Central memory CD8-positive, alpha-beta T cell (primary cell): ENCODE data around the gene RAD51B.
"Not testable (repeated sequence)": the region's sequence is repeated elsewhere in the genome, so short reads cannot be mapped to it uniquely, and the experiment has no call there.

Source experiments
- ATAC-seq: fragments of 150-1000 bp; cut with Tn5 transposase; replicated peaks from 2 replicates; pipeline ENCODE4 v1.10.0; 2022; ENCODE audit warnings: mild to moderate bottlenecking, moderate FRiP score, moderate number of reproducible peaks; ENCODE audit not compliant: poor library complexity, severe bottlenecking; ENCODE audit errors: extremely low read depth
- DNase-seq, 2 donors: peaks; one replicate each; pipeline ENCODE4 v3.0.0; 2021; ENCODE audit warnings: low spot score in 2 of 2
- H3K27ac Mint-ChIP-seq: one replicate; pipeline ENCODE4 v1.8.0; 2022; ENCODE audit warnings: low read depth, mild to moderate bottlenecking, moderate library complexity, mixed read lengths
- H3K27me3 Mint-ChIP-seq: one replicate; pipeline ENCODE4 v1.8.0; 2022; ENCODE audit warnings: mixed read lengths
- H3K36me3 Mint-ChIP-seq: one replicate; pipeline ENCODE4 v1.8.0; 2022; ENCODE audit warnings: mild to moderate bottlenecking, moderate library complexity, mixed read lengths; ENCODE audit not compliant: insufficient read depth
- H3K4me1 Mint-ChIP-seq: one replicate; pipeline ENCODE4 v1.8.0; 2022; ENCODE audit warnings: mixed read lengths
- H3K4me3 Mint-ChIP-seq: one replicate; pipeline ENCODE4 v1.8.0; 2022; ENCODE audit warnings: mild to moderate bottlenecking, moderate library complexity, mixed read lengths
- H3K9me3 Mint-ChIP-seq: one replicate; pipeline ENCODE4 v1.8.0; 2022; ENCODE audit warnings: mixed read lengths

The RAD51B gene

GRCh38 chr14:67988210-67988609, 168.6 kb downstream of the RAD51B start:
- not testable (repeated sequence) for H3K27me3 Mint-ChIP-seq, H3K4me3 Mint-ChIP-seq, H3K27ac Mint-ChIP-seq, H3K36me3 Mint-ChIP-seq, ATAC-seq, DNase-seq, H3K4me1 Mint-ChIP-seq, H3K9me3 Mint-ChIP-seq

GRCh38 chr14:67990576-67990975, 171.0 kb downstream of the RAD51B start:
- no peak overlapping the region for H3K27ac Mint-ChIP-seq
- DNase-seq (no peak), ATAC-seq (no peak)
- no peaks in the 10 kb centered on the region for H3K27me3 Mint-ChIP-seq
- H3K9me3 Mint-ChIP-seq = no peaks in the 10 kb centered on the region
- H3K36me3 Mint-ChIP-seq = peaks cover 2% of the 10 kb centered on the region
- H3K4me1 Mint-ChIP-seq = no peaks in the 10 kb centered on the region
- no peak overlapping the region for H3K4me3 Mint-ChIP-seq

GRCh38 chr14:67994531-67994930, 175.0 kb downstream of the RAD51B start:
- H3K4me1 Mint-ChIP-seq = no peaks in the 10 kb centered on the region
- no peak overlapping the region for H3K27ac Mint-ChIP-seq
- H3K36me3 Mint-ChIP-seq = no peaks in the 10 kb centered on the region
- no peaks in the 10 kb centered on the region for H3K9me3 Mint-ChIP-seq
- H3K27me3 Mint-ChIP-seq = no peaks in the 10 kb centered on the region
- ATAC-seq = no peak
- H3K4me3 Mint-ChIP-seq = no peak overlapping the region
- no peak for DNase-seq

- no peak overlapping the region for H3K27ac Mint-ChIP-seq
- H3K9me3 Mint-ChIP-seq = no peaks in the 10 kb centered on the region
- no peaks in the 10 kb centered on the region for H3K27me3 Mint-ChIP-seq
- no peaks in the 10 kb centered on the region for H3K36me3 Mint-ChIP-seq
- DNase-seq (no peak), ATAC-seq (no peak)
- H3K4me1 Mint-ChIP-seq = no peaks in the 10 kb centered on the region
- H3K4me3 Mint-ChIP-seq = no peak overlapping the region
Measured at GRCh38 chr14:67996235-67996634, 176.7 kb downstream of the RAD51B start.

- H3K36me3 Mint-ChIP-seq = no peaks in the 10 kb centered on the region
- no peak for DNase-seq
- no peak overlapping the region for H3K27ac Mint-ChIP-seq
- no peak overlapping the region for H3K4me3 Mint-ChIP-seq
- H3K9me3 Mint-ChIP-seq = no peaks in the 10 kb centered on the region
- no peaks in the 10 kb centered on the region for H3K27me3 Mint-ChIP-seq
- no peak for ATAC-seq
- no peaks in the 10 kb centered on the region for H3K4me1 Mint-ChIP-seq
Measured at GRCh38 chr14:67998834-67999233, 179.3 kb downstream of the RAD51B start.

- no peak for DNase-seq
- ATAC-seq = no peak
- Mint-ChIP-seq H3K9me3 (no peaks in the 10 kb centered on the region), H3K27ac (no peak overlapping the region), H3K4me3 (no peak overlapping the region), H3K27me3 (no peaks in the 10 kb centered on the region), H3K4me1 (no peaks in the 10 kb centered on the region), H3K36me3 (no peaks in the 10 kb centered on the region)
Measured at GRCh38 chr14:67999290-67999689, 179.7 kb downstream of the RAD51B start.

GRCh38 chr14:67999705-68000384, 180.3 kb downstream of the RAD51B start:
- Mint-ChIP-seq H3K4me1 (no peaks in the 10 kb centered on the region), H3K9me3 (no peaks in the 10 kb centered on the region), H3K36me3 (no peaks in the 10 kb centered on the region), H3K4me3 (no peak overlapping the region), H3K27me3 (no peaks in the 10 kb centered on the region), H3K27ac (no peak overlapping the region)
- ATAC-seq (no peak), DNase-seq (no peak)

GRCh38 chr14:68000511-68000910, 180.9 kb downstream of the RAD51B start:
- Mint-ChIP-seq H3K4me1 (no peaks in the 10 kb centered on the region), H3K27ac (no peak overlapping the region), H3K36me3 (no peaks in the 10 kb centered on the region), H3K4me3 (no peak overlapping the region), H3K27me3 (no peaks in the 10 kb centered on the region), H3K9me3 (no peaks in the 10 kb centered on the region)
- no peak for DNase-seq
- ATAC-seq = no peak

GRCh38 chr14:68008491-68008890, 188.9 kb downstream of the RAD51B start:
- no peak for DNase-seq
- ATAC-seq = no peak
- no peak overlapping the region for H3K27ac Mint-ChIP-seq
- H3K36me3 Mint-ChIP-seq = peaks cover 1% of the 10 kb centered on the region
- H3K9me3 Mint-ChIP-seq = no peaks in the 10 kb centered on the region
- no peaks in the 10 kb centered on the region for H3K27me3 Mint-ChIP-seq
- H3K4me3 Mint-ChIP-seq = no peak overlapping the region
- H3K4me1 Mint-ChIP-seq = no peaks in the 10 kb centered on the region

- no peaks in the 10 kb centered on the region for H3K27me3 Mint-ChIP-seq
- H3K4me1 Mint-ChIP-seq = no peaks in the 10 kb centered on the region
- H3K36me3 Mint-ChIP-seq = peaks cover 1% of the 10 kb centered on the region
- DNase-seq = no peak
- no peak overlapping the region for H3K27ac Mint-ChIP-seq
- no peak overlapping the region for H3K4me3 Mint-ChIP-seq
- no peak for ATAC-seq
- no peaks in the 10 kb centered on the region for H3K9me3 Mint-ChIP-seq
Measured at GRCh38 chr14:68011406-68012028, 191.9 kb downstream of the RAD51B start.

- H3K27ac Mint-ChIP-seq = no peak overlapping the region
- no peak for ATAC-seq
- H3K27me3 Mint-ChIP-seq = no peaks in the 10 kb centered on the region
- DNase-seq = no peak
- peaks cover 1% of the 10 kb centered on the region for H3K36me3 Mint-ChIP-seq
- no peaks in the 10 kb centered on the region for H3K4me1 Mint-ChIP-seq
- H3K9me3 Mint-ChIP-seq = no peaks in the 10 kb centered on the region
- no peak overlapping the region for H3K4me3 Mint-ChIP-seq
Measured at GRCh38 chr14:68012871-68013270, 193.3 kb downstream of the RAD51B start.

GRCh38 chr14:68013326-68013725, 193.7 kb downstream of the RAD51B start:
- ATAC-seq (no peak), DNase-seq (no peak)
- H3K36me3 Mint-ChIP-seq = peaks cover 1% of the 10 kb centered on the region
- H3K9me3 Mint-ChIP-seq = no peaks in the 10 kb centered on the region
- H3K4me3 Mint-ChIP-seq = no peak overlapping the region
- no peak overlapping the region for H3K27ac Mint-ChIP-seq
- H3K4me1 Mint-ChIP-seq = no peaks in the 10 kb centered on the region
- H3K27me3 Mint-ChIP-seq = no peaks in the 10 kb centered on the region

GRCh38 chr14:68014771-68015170, 195.2 kb downstream of the RAD51B start:
- no peaks in the 10 kb centered on the region for H3K9me3 Mint-ChIP-seq
- H3K36me3 Mint-ChIP-seq = peaks cover 1% of the 10 kb centered on the region
- no peak for DNase-seq
- no peak overlapping the region for H3K4me3 Mint-ChIP-seq
- ATAC-seq = no peak
- no peak overlapping the region for H3K27ac Mint-ChIP-seq
- no peaks in the 10 kb centered on the region for H3K4me1 Mint-ChIP-seq
- H3K27me3 Mint-ChIP-seq = no peaks in the 10 kb centered on the region
